Endodermal cell (in vitro differentiated cells): ENCODE measurements around the gene GALNS. TPM values are rescaled to one million over a fixed set of nuclear protein-coding genes. Genes with fewer than 3 reads are reported as not detected.

Experiments
- DNase-seq: peaks from one replicate; pipeline ENCODE4 v3.0.0-alpha.2; 2017
- H3K27ac ChIP-seq: 2 replicates; pipeline ENCODE4 v1.5.1; 2013; ENCODE audit warnings: mild to moderate bottlenecking, low read depth, low read length, moderate library complexity
- H3K27me3 ChIP-seq: 2 replicates; pipeline ENCODE4 v1.6.1; 2013; ENCODE audit warnings: mild to moderate bottlenecking, low read length, moderate library complexity; ENCODE audit not compliant: insufficient read depth, control insufficient read depth, poor library complexity, severe bottlenecking
- H3K36me3 ChIP-seq: 2 replicates; pipeline ENCODE4 v1.7.0; 2013; ENCODE audit warnings: mild to moderate bottlenecking, low read length, moderate library complexity; ENCODE audit not compliant: control insufficient read depth, insufficient read depth
- H3K4me1 ChIP-seq: one replicate; pipeline ENCODE4 v1.7.0; 2013; ENCODE audit warnings: low read length; ENCODE audit not compliant: control insufficient read depth, insufficient read depth
- H3K4me3 ChIP-seq: 2 replicates; pipeline ENCODE4 v1.5.1; 2013; ENCODE audit warnings: mild to moderate bottlenecking, low read length, moderate library complexity
- H3K9ac ChIP-seq: 2 replicates; pipeline ENCODE4 v1.6.1; 2013; ENCODE audit warnings: mild to moderate bottlenecking, low read length, moderate library complexity; ENCODE audit not compliant: poor library complexity, severe bottlenecking; ENCODE audit errors: extremely low read depth
- H3K9me3 ChIP-seq: 2 replicates; pipeline ENCODE4 v1.6.1; 2013; ENCODE audit warnings: mild to moderate bottlenecking, low read length, moderate library complexity; ENCODE audit not compliant: control insufficient read depth
- H3K27ac Mint-ChIP-seq: 2 replicates; pipeline ENCODE4 v1.8.0; 2020; ENCODE audit warnings: mixed read lengths
- H3K27me3 Mint-ChIP-seq: 2 replicates; pipeline ENCODE4 v1.8.0; 2021; ENCODE audit warnings: mild to moderate bottlenecking, mixed read lengths; ENCODE audit not compliant: insufficient read depth
- H3K36me3 Mint-ChIP-seq: 2 replicates; pipeline ENCODE4 v1.8.0; 2020; ENCODE audit warnings: low read depth, mixed read lengths
- H3K4me1 Mint-ChIP-seq: 2 replicates; pipeline ENCODE4 v1.8.0; 2020; ENCODE audit warnings: mixed read lengths
- H3K4me3 Mint-ChIP-seq: 2 replicates; pipeline ENCODE4 v1.8.0; 2020; ENCODE audit warnings: mild to moderate bottlenecking, moderate library complexity, mixed read lengths
- H3K9me3 Mint-ChIP-seq: 2 replicates; pipeline ENCODE4 v1.8.0; 2020; ENCODE audit warnings: mild to moderate bottlenecking, mixed read lengths
- CTCF ChIP-seq: fragments of 200-600 bp; sonication (generic); conservative IDR thresholded peaks from 2 replicates; pipeline ENCODE4 v1.5.0; 2021; ENCODE audit warnings: antibody characterized with exemption, mild to moderate bottlenecking
- WGBS, 2 experiments: methylation state at CpG; one replicate each; pipeline versions ENCODE4 v1.1.5 to v1.1.7; 2013; ENCODE audit warnings: missing lambda C conversion rate in 2 of 2, mixed read lengths in 1 of 2; ENCODE audit not compliant: insufficient coverage in 1 of 2, insufficient read length in 1 of 2; 5-methylcytosine and 5-hydroxymethylcytosine counted together
- total RNA-seq, 2 donors: library from RNA; stranded (reverse); fragmentation: NEBNext Ultra II Directional in 1 of 2; extraction: Animal tissue kit (Norgen Biotek cat#: 25700) in 1 of 2; gene quantifications; 2 replicates in 1 of 2; 3 replicates in 1 of 2; pipeline ENCODE4 v1.2.1, GENCODE V29; 2021

GALNS gene
- total RNA-seq, 2 donors from 2014 or later, result 32.2 to 39.6 TPM

- peak; percentile 74 for DNase-seq
Observed at GRCh38 chr16:88888461-88889387, 32.0 kb upstream of the GALNS start.

GRCh38 chr16:88888057-88888456 lies 31.3 kb upstream of the GALNS start:
- H3K4me3 Mint-ChIP-seq, result no peak overlapping the region
- Histone ChIP-seq H3K27ac (no peak overlapping the region), H3K4me1 (no peaks in the 10 kb centered on the region), H3K36me3 (no peaks in the 10 kb centered on the region), H3K4me3 (no peak overlapping the region), H3K9ac (no peak overlapping the region), H3K9me3 (no peaks in the 10 kb centered on the region), H3K27me3 (no peaks in the 10 kb centered on the region)
- H3K9me3 Mint-ChIP-seq, result no peaks in the 10 kb centered on the region
- H3K27me3 Mint-ChIP-seq, result no peaks in the 10 kb centered on the region
- WGBS, 2 experiments, result 89 to 92% methylated on average over 4 to 13 of the region's 14 CpGs
- H3K4me1 Mint-ChIP-seq, result no peaks in the 10 kb centered on the region
- TF ChIP-seq CTCF, result no peak
- H3K36me3 Mint-ChIP-seq, result no peaks in the 10 kb centered on the region
- DNase-seq, result no peak
- no peak overlapping the region for H3K27ac Mint-ChIP-seq

More at GRCh38 chr16:88888461-88889387, 32.0 kb upstream of the GALNS start:
- Histone ChIP-seq H3K36me3 (no peaks in the 10 kb centered on the region), H3K9ac (no peak overlapping the region), H3K27ac (peak overlapping the region; percentile 49), H3K9me3 (no peaks in the 10 kb centered on the region), H3K27me3 (no peaks in the 10 kb centered on the region), H3K4me3 (no peak overlapping the region), H3K4me1 (no peaks in the 10 kb centered on the region)
- no peaks in the 10 kb centered on the region for H3K36me3 Mint-ChIP-seq
- H3K4me3 Mint-ChIP-seq, result no peak overlapping the region
- WGBS, 2 experiments, result 86 to 88% methylated on average over 22 to 26 of the region's 30 CpGs
- no peak overlapping the region for H3K27ac Mint-ChIP-seq
- TF ChIP-seq CTCF, result no peak
- no peaks in the 10 kb centered on the region for H3K4me1 Mint-ChIP-seq
- H3K9me3 Mint-ChIP-seq, result no peaks in the 10 kb centered on the region
- H3K27me3 Mint-ChIP-seq, result no peaks in the 10 kb centered on the region

GRCh38 chr16:88886845-88887521 lies 30.2 kb upstream of the GALNS start:
- WGBS, 2 experiments, result 93 to 94% methylated on average over 23 to 39 of the region's 39 CpGs
- Mint-ChIP-seq H3K4me1 (no peaks in the 10 kb centered on the region), H3K9me3 (no peaks in the 10 kb centered on the region), H3K36me3 (no peaks in the 10 kb centered on the region), H3K4me3 (no peak overlapping the region), H3K27me3 (no peaks in the 10 kb centered on the region), H3K27ac (peak overlapping the region; percentile 66)
- Histone ChIP-seq H3K27me3 (no peaks in the 10 kb centered on the region), H3K9me3 (no peaks in the 10 kb centered on the region), H3K36me3 (no peaks in the 10 kb centered on the region), H3K27ac (peak overlapping the region; percentile 0), H3K9ac (no peak overlapping the region), H3K4me1 (no peaks in the 10 kb centered on the region), H3K4me3 (no peak overlapping the region)
- no peak for DNase-seq
- no peak for TF ChIP-seq CTCF
